K562 (cell line): ENCODE measurements around the gene PSAP. TPM values are rescaled to one million over a fixed set of nuclear protein-coding genes. Genes with fewer than 3 reads are reported as not detected.

Source experiments
- ARNT ChIP-seq, 2 experiments: fragments of 450-650 bp; IDR thresholded peaks; 2 replicates each; pipeline ENCODE4 v1.6.1; 2016; ENCODE audit warnings: mild to moderate bottlenecking in 1 of 2
- BRCA1 ChIP-seq, 2 experiments: fragments of 450-650 bp in 1 of 2; sonication (generic) in 1 of 2; formaldehyde crosslinking in 1 of 2; IDR thresholded peaks; 2 replicates each; pipeline versions ENCODE4 v1.5.0 to v1.6.1; 2017 to 2020; ENCODE audit warnings: mild to moderate bottlenecking in 1 of 2, missing genetic modification reagents in 1 of 2
- BRD4 ChIP-seq: fragments of 200-600 bp; sonication (generic); IDR thresholded peaks from 2 replicates; pipeline ENCODE4 v1.6.1; 2017; ENCODE audit warnings: inconsistent platforms
- CHD2 ChIP-seq: IDR thresholded peaks from 2 replicates; pipeline ENCODE4 v1.6.1; 2011; ENCODE audit warnings: low read depth, low read length
- CTCF ChIP-seq, 3 experiments: IDR thresholded peaks in 2 of 3; conservative IDR thresholded peaks in 1 of 3; 2 replicates each; pipeline ENCODE4 v1.5.1; 2011 to 2012; ENCODE audit warnings: low read length in 3 of 3, mild to moderate bottlenecking in 3 of 3, control low read depth in 2 of 3, improper control_type of control experiment in 1 of 3, inconsistent platforms in 1 of 3, low read depth in 1 of 3, mixed read lengths in 1 of 3, moderate library complexity in 1 of 3; ENCODE audit not compliant: insufficient read depth in 2 of 3
- E2F4 ChIP-seq: sonication (generic); formaldehyde crosslinking; IDR thresholded peaks from 2 replicates; pipeline ENCODE4 v1.8.0; 2022; ENCODE audit warnings: mild to moderate bottlenecking, low read depth, missing genetic modification reagents
- EWSR1 ChIP-seq: fragments of 450-650 bp; IDR thresholded peaks from 2 replicates; pipeline ENCODE4 v1.6.1; 2018; ENCODE audit warnings: borderline replicate concordance, mild to moderate bottlenecking, low read depth, moderate library complexity; ENCODE audit not compliant: partially characterized antibody
- GATAD2A ChIP-seq: fragments of 450-650 bp; IDR thresholded peaks from 2 replicates; pipeline ENCODE4 v1.6.1; 2017
- GTF3C2 ChIP-seq: IDR thresholded peaks from 3 replicates; pipeline ENCODE4 v1.6.1; 2011; ENCODE audit warnings: borderline replicate concordance, mild to moderate bottlenecking, moderate library complexity; ENCODE audit not compliant: insufficient read length; ENCODE audit errors: extremely low read depth
- HCFC1 ChIP-seq: IDR thresholded peaks from 2 replicates; pipeline ENCODE4 v1.6.1; 2012; ENCODE audit warnings: low read depth, low read length, improper control_type of control experiment
- HINFP ChIP-seq: fragments of 450-650 bp; conservative IDR thresholded peaks from 2 replicates; pipeline ENCODE4 v1.6.1; 2016; ENCODE audit warnings: missing genetic modification characterization, low read depth, mild to moderate bottlenecking, control low read depth, missing compliant biosample characterization
- MYNN ChIP-seq, 2 experiments: sonication (generic); formaldehyde crosslinking in 1 of 2; IDR thresholded peaks; 2 replicates each; pipeline versions ENCODE4 v1.5.0 to v1.6.1; 2016 to 2020; ENCODE audit warnings: antibody characterized with exemption in 1 of 2, missing genetic modification reagents in 1 of 2
- NBN ChIP-seq: fragments of 450-650 bp; IDR thresholded peaks from 2 replicates; pipeline ENCODE4 v1.6.1; 2016; ENCODE audit warnings: low read depth, mild to moderate bottlenecking
- NFXL1 ChIP-seq: fragments of 450-650 bp; formaldehyde crosslinking; IDR thresholded peaks from 2 replicates; pipeline ENCODE4 v1.4.0; 2021; ENCODE audit warnings: mild to moderate bottlenecking
- PCBP2 ChIP-seq: fragments of 200-400 bp; formaldehyde crosslinking; IDR thresholded peaks from 2 replicates; pipeline ENCODE4 v1.6.1; 2018; ENCODE audit warnings: low read length, low read depth, mild to moderate bottlenecking, moderate library complexity; ENCODE audit not compliant: poor library complexity, severe bottlenecking
- POLR2G ChIP-seq: fragments of 200-400 bp; formaldehyde crosslinking; IDR thresholded peaks from 2 replicates; pipeline ENCODE4 v1.6.1; 2017; ENCODE audit warnings: low read depth, mild to moderate bottlenecking, antibody characterized with exemption, low read length, moderate library complexity
- RFX7 ChIP-seq: fragments of 250-450 bp; sonication (Bioruptor Pico); IDR thresholded peaks from 2 replicates; pipeline ENCODE4 v1.5.1; 2021; ENCODE audit warnings: mild to moderate bottlenecking
- ZNF263 ChIP-seq: sonication (generic); formaldehyde crosslinking; IDR thresholded peaks from 2 replicates; pipeline ENCODE4 v1.8.0; 2022; ENCODE audit warnings: mild to moderate bottlenecking, missing genetic modification reagents, borderline replicate concordance
- ZNF668 ChIP-seq: fragments of 250-450 bp; sonication (Bioruptor Pico); IDR thresholded peaks from 2 replicates; pipeline ENCODE4 v1.8.0; 2022; ENCODE audit warnings: mild to moderate bottlenecking, inconsistent platforms
- ZSCAN29 ChIP-seq: fragments of 450-650 bp; IDR thresholded peaks from 2 replicates; pipeline ENCODE4 v1.6.1; 2017
- polyA plus RNA-seq, 8 experiments: library from polyadenylated mRNA; depleted of rRNA in 4 of 8; stranded (reverse) in 5 of 8; unstranded in 3 of 8; fragments of >200 nt; fragmentation: Nextera tagmentation in 2 of 8; fragmentation: Illumina TruSeq in 1 of 8; extraction: Ambion mirVana in 2 of 8; extraction: Trizol in 1 of 8; gene quantifications; 2 replicates each; pipeline versions ENCODE4 v1.2.1 to v1.2.3, GENCODE V29; 2011 to 2014; ENCODE audit warnings: inconsistent platforms in 1 of 8, missing spikeins in 1 of 8
- total RNA-seq, 7 experiments: library from RNA; depleted of rRNA in 6 of 7; stranded (reverse); fragments of >200 nt in 6 of 7; fragmentation: Illumina TruSeq in 2 of 7; extraction: Trizol in 2 of 7; gene quantifications; 2 replicates each; pipeline versions ENCODE4 v1.2.1 to v1.2.3, GENCODE V29; 2011 to 2021; ENCODE audit warnings: low replicate concordance in 1 of 7

Gene PSAP
- total and polyA plus RNA-seq, 9 of the 15 experiments (the other 6 are each of a cell fraction or from before 2014, with no cell fraction given), result 245 to 700 (median 429) TPM

- TF ChIP-seq HINFP (tag) (no peak), ZNF263 (CRISPR knock-in tag) (no peak), CHD2 (no peak), PCBP2 (no peak), E2F4 (no peak), NBN (no peak), ZSCAN29 (no peak), GATAD2A (no peak), CTCF (IDR thresholded peaks at IDR 0.05 in 2 of 3, conservative IDR thresholded peaks at IDR 0.05 in 1 of 3; ENCODE audit: insufficient read depth in 2 of 3, low read depth in 1 of 3, low read length in 3 of 3) (0 out of 6 replicates have a peak, but pooled peaks of 2 of the 3 experiments have one; percentile 30 to 39), HCFC1 (no peak), ARNT (IDR thresholded peaks at IDR 0.05) (no peak), RFX7 (CRISPR knock-in tag) (no peak), POLR2G (peak; percentile 82), BRD4 (no peak), BRCA1 (IDR thresholded peaks at IDR 0.05) (no peak), BRCA1 (CRISPR knock-in tag; IDR thresholded peaks at IDR 0.05) (no peak), GTF3C2 (no peak), EWSR1 (no peak), MYNN (IDR thresholded peaks at IDR 0.05) (0 out of 2 replicates have a peak, but pooled peaks have one; percentile 6), MYNN (CRISPR knock-in tag; IDR thresholded peaks at IDR 0.05) (no peak), NFXL1 (CRISPR knock-in tag) (no peak), ZNF668 (CRISPR knock-in tag) (no peak)
These were observed 36.1 kb downstream of the PSAP start (continued) for GRCh38 chr10:71814922-71815411.
